HCT116 (cell line): Measurements from ENCODE around the gene KRT82. TPM values are rescaled to one million over a fixed set of nuclear protein-coding genes. Genes with fewer than 3 reads are reported as not detected.
A peak's percentile ranks its signal among the peaks of the same experiment; 100 is the strongest.

Source experiments
- ATAC-seq: fragments of 200-7000 bp; cut with Tn5 transposase; 2 replicates; pipeline ENCODE4 v1.9.1; 2020; ENCODE audit warnings: mild to moderate bottlenecking, moderate library complexity
- BruUV-seq: library from RNA; stranded (reverse); fragments of 400-500 nt; replicated peaks from 2 replicates; lab custom pipeline; 2021; lab: Mats Ljungman, UMichigan
- CTCF ChIA-PET: fragments of 300-600 bp; sonication (Branson Sonifier 250); formaldehyde crosslinking; loops from one replicate; lab custom pipeline; 2021; ENCODE audit warnings: antibody characterized with exemption; lab: Charles Lee
- POLR2A ChIA-PET: fragments of 300-600, 350-600 bp; sonication (Branson Sonifier 250); formaldehyde crosslinking; loops from one replicate; lab custom pipeline; 2021; ENCODE audit warnings: antibody characterized with exemption; lab: Charles Lee
- RAD21 ChIA-PET, 2 experiments: fragments of 300-600 bp; sonication (Branson Sonifier 250); formaldehyde crosslinking; loops; one replicate each; lab custom pipeline; 2023; ENCODE audit warnings: low total read pairs in 2 of 2; ENCODE audit not compliant: uncharacterized antibody in 2 of 2, unreplicated experiment in 2 of 2, low non-redundant PET in 1 of 2; lab: Charles Lee
- DNase-seq: peaks from one replicate; pipeline ENCODE4 v3.0.0-alpha.2; 2010; ENCODE audit warnings: low read depth, low spot score
- H2AFZ ChIP-seq: fragments of 200-600 bp; shearing (Covaris generic), sonication (generic); 2 replicates; pipeline ENCODE4 v1.6.1; 2017; ENCODE audit warnings: low read depth, mixed run types, mixed read lengths, antibody characterized with exemption, low read length; ENCODE audit not compliant: poor library complexity, severe bottlenecking
- H3K27ac ChIP-seq: 2 replicates; pipeline ENCODE4 v1.5.1; 2012; ENCODE audit warnings: low read depth, low read length
- H3K27me3 ChIP-seq: fragments of 200-600 bp; sonication (generic); 2 replicates; pipeline ENCODE4 v1.6.1; 2016; ENCODE audit warnings: mixed run types, low read length, mixed read lengths; ENCODE audit not compliant: insufficient read depth
- H3K36me3 ChIP-seq, 2 experiments: fragments of 200-500 bp in 1 of 2; fragments of 200-600 bp in 1 of 2; sonication (Bioruptor generic) in 1 of 2; sonication (generic) in 1 of 2; 2 replicates each; pipeline versions ENCODE4 v1.5.1 to v1.6.1; 2014 to 2016; ENCODE audit warnings: low read length in 2 of 2, inconsistent platforms in 1 of 2, mixed read lengths in 1 of 2, mixed run types in 1 of 2; ENCODE audit not compliant: insufficient read depth in 2 of 2, control insufficient read depth in 1 of 2
- H3K4me1 ChIP-seq, 2 experiments: fragments of 200-600 bp in 1 of 2; sonication (generic) in 1 of 2; 2 replicates each; pipeline versions ENCODE4 v1.5.1 to v1.6.1; 2012 to 2017; ENCODE audit warnings: low read length in 2 of 2, inconsistent platforms in 1 of 2, mild to moderate bottlenecking in 1 of 2, mixed read lengths in 1 of 2, mixed run types in 1 of 2, moderate library complexity in 1 of 2; ENCODE audit not compliant: insufficient read depth in 2 of 2, control insufficient read depth in 1 of 2
- H3K4me2 ChIP-seq: fragments of 200-600 bp; sonication (generic); 2 replicates; pipeline ENCODE4 v1.6.1; 2017; ENCODE audit warnings: mixed run types, low read length, mixed read lengths
- H3K4me3 ChIP-seq, 2 experiments: fragments of 200-600 bp in 1 of 2; sonication (generic) in 1 of 2; replicated peaks in 1 of 2; 2 replicates each; pipeline ENCODE4 v1.5.1; 2011 to 2016; ENCODE audit warnings: low read length in 2 of 2, control low read depth in 1 of 2, low read depth in 1 of 2, mild to moderate bottlenecking in 1 of 2, mixed read lengths in 1 of 2, mixed run types in 1 of 2
- H3K79me2 ChIP-seq: fragments of 200-600 bp; sonication (generic); 2 replicates; pipeline ENCODE4 v1.6.1; 2017; ENCODE audit warnings: mild to moderate bottlenecking, mixed run types, low read length, moderate library complexity, mixed read lengths; ENCODE audit not compliant: insufficient read depth
- H3K9ac ChIP-seq: fragments of 200-600 bp; sonication (generic); 2 replicates; pipeline ENCODE4 v1.6.1; 2016; ENCODE audit warnings: low read length, mixed read lengths
- H3K9me2 ChIP-seq: fragments of 200-600 bp; sonication (generic), shearing (Covaris generic); 2 replicates; pipeline ENCODE4 v1.6.1; 2017; ENCODE audit warnings: mixed run types, mild to moderate bottlenecking, moderate library complexity; ENCODE audit not compliant: insufficient read depth
- H3K9me3 ChIP-seq, 2 experiments: fragments of 200-500 bp in 1 of 2; fragments of 200-600 bp in 1 of 2; sonication (Bioruptor generic) in 1 of 2; sonication (generic) in 1 of 2; 2 replicates each; pipeline ENCODE4 v1.6.1; 2014 to 2017; ENCODE audit warnings: low read length in 2 of 2, mixed read lengths in 2 of 2, inconsistent platforms in 1 of 2, low read depth in 1 of 2, mild to moderate bottlenecking in 1 of 2, mixed run types in 1 of 2, moderate library complexity in 1 of 2; ENCODE audit not compliant: control insufficient read depth in 1 of 2, insufficient read depth in 1 of 2
- H4K20me1 ChIP-seq: fragments of 200-600 bp; sonication (generic), shearing (Covaris generic); 2 replicates; pipeline ENCODE4 v1.6.1; 2017; ENCODE audit warnings: mixed run types, mild to moderate bottlenecking, moderate library complexity; ENCODE audit not compliant: insufficient read depth
- CEBPB ChIP-seq: IDR thresholded peaks from 2 replicates; pipeline ENCODE4 v1.6.1; 2012; ENCODE audit warnings: low read depth
- EZH2 ChIP-seq: fragments of 200-600 bp; sonication (generic); IDR thresholded peaks from 2 replicates; pipeline ENCODE4 v1.6.1; 2017; ENCODE audit warnings: antibody characterized with exemption, mixed run types
- RAD21 ChIP-seq: IDR thresholded peaks from 2 replicates; pipeline ENCODE4 v1.6.1; 2012; ENCODE audit warnings: low read depth, mild to moderate bottlenecking
- ZBTB33 ChIP-seq: IDR thresholded peaks from 2 replicates; pipeline ENCODE4 v1.6.1; 2011; ENCODE audit warnings: mild to moderate bottlenecking, low read length, moderate library complexity; ENCODE audit not compliant: insufficient replicate concordance; ENCODE audit errors: extremely low read depth
- intact Hi-C: fragments of 100-400 bp; cut with micrococcal nuclease; formaldehyde crosslinking; loops from 2 replicates; pipeline ENCODE4 v1.10.0; 2022
- total RNA-seq: library from RNA; stranded (reverse); gene quantifications from one replicate; pipeline ENCODE4 v1.2.1, GENCODE V29; 2021; ENCODE audit not compliant: unreplicated experiment

Gene KRT82
- total RNA-seq, 1 experiment from 2014 or later, result not detected

- intact Hi-C loops, result no loop called here
- no peak overlapping the region for H3K9ac ChIP-seq
- H3K4me2 ChIP-seq, result no peak overlapping the region
- ChIA-PET POLR2A (no interaction called here), CTCF (no interaction called here)
- no peaks in the 10 kb centered on the region for H3K36me3 ChIP-seq
- BruUV-seq, result no TSS peak
- peaks cover 0 to 14% of the 10 kb centered on the region in 2 experiments; a peak in 1 of 4 replicates for H3K4me1 ChIP-seq
- no peak for ATAC-seq
- no peak overlapping the region for H2AFZ ChIP-seq
- no peak for DNase-seq
- no peaks in the 10 kb centered on the region for H3K9me2 ChIP-seq
- TF ChIP-seq RAD21, result no peak
- TF ChIP-seq ZBTB33, result no peak
- no peak for TF ChIP-seq EZH2
- TF ChIP-seq, all 23 proteins: peak for 0
- RAD21 ChIA-PET, result no interaction called here
- no peaks in the 10 kb centered on the region for H3K9me3 ChIP-seq
- H4K20me1 ChIP-seq, result no peaks in the 10 kb centered on the region
- H3K27me3 ChIP-seq, result no peaks in the 10 kb centered on the region
- no peak overlapping the region for H3K4me3 ChIP-seq
- no peak overlapping the region for H3K27ac ChIP-seq
- H3K79me2 ChIP-seq, result no peaks in the 10 kb centered on the region
Measured at GRCh38 chr12:52418576-52419110, 12.5 kb upstream of the KRT82 start.

GRCh38 chr12:52417740-52418139 is 11.6 kb upstream of the KRT82 start:
- CTCF ChIA-PET, result no interaction called here
- H4K20me1 ChIP-seq, result no peaks in the 10 kb centered on the region
- H3K4me2 ChIP-seq, result no peak overlapping the region
- H3K36me3 ChIP-seq, result no peaks in the 10 kb centered on the region
- peaks cover 0 to 18% of the 10 kb centered on the region in 2 experiments; a peak in 1 of 4 replicates for H3K4me1 ChIP-seq
- TF ChIP-seq EZH2 (no peak), CEBPB (peak; percentile 52; the same call in 1 of the 2 replicates)
- H3K9me3 ChIP-seq, result no peaks in the 10 kb centered on the region
- DNase-seq (no peak), ATAC-seq (no peak)
- H3K27ac ChIP-seq, result no peak overlapping the region
- POLR2A ChIA-PET, result no interaction called here
- intact Hi-C loops, result no loop called here
- no peaks in the 10 kb centered on the region for H3K27me3 ChIP-seq
- H3K9ac ChIP-seq, result no peak overlapping the region
- RAD21 ChIA-PET, result no interaction called here
- no peaks in the 10 kb centered on the region for H3K9me2 ChIP-seq
- no TSS peak for BruUV-seq
- no peak overlapping the region for H2AFZ ChIP-seq
- no peak overlapping the region for H3K4me3 ChIP-seq
- H3K79me2 ChIP-seq, result no peaks in the 10 kb centered on the region
